GM18870 (cell line): ENCODE measurements around the gene AZIN2.
A peak's percentile ranks its signal among the peaks of the same experiment; 100 is the strongest.
"Not testable (repeated sequence)": the region's sequence is repeated elsewhere in the genome, so short reads cannot be mapped to it uniquely, and the experiment has no call there.

Source experiments
- ATAC-seq: cut with Tn5 transposase; IDR thresholded peaks from one replicate; pipeline ENCODE4 v1.9.1; 2021; ENCODE audit warnings: moderate library complexity; ENCODE audit not compliant: unreplicated experiment

The AZIN2 gene

DNA sequence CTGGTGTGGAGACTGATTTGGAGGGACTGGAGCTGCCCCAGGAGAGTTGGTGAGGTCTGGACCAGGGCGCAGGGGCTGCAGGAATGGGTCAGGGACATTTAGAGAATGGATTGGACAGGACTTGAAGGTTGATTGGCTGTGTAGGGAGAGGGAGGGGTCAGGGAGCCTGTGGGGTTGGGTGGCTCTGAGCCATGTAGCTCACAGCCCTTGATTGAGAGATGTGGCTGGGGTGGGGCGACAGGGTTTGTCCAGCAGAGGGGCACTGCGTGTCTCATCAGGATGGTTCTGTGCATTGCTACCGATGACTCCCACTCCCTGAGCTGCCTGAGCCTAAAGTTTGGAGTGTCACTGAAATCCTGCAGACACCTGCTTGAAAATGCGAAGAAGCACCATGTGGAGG lies 12.1 kb downstream of the AZIN2 start:
- no peak for ATAC-seq

- no peak for ATAC-seq
Measured at GRCh38 chr1:33094486-33094885, 13.5 kb downstream of the AZIN2 start.

DNA sequence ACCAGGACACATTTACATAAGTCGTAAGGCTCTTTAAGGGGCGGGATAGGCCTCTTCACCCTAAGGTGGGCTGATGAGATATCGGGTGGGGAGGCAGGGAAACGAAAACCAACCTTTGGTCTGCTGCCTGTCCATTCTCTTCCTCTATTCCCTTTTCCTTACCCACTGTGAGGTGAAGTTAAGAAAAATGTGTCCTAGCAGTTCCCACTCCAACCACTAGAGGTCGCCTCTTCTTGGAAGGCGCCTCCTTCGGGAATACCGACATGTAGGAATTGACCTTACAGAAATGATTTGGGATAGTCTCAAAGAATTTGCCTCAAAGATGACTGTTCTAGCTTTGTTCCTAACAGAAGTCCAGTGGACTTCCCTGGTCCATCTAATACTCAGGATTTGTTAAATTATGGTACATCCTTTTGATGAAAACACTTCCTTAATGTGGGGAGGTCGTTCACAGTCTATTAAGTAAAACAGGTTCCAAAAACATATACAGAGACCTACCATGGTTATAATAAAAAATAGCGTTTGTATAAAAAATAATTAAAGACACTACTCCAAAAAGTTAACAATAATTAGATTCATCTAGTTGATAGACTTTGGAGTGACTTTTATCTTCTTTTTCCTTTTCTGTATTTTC lies 14.1 kb downstream of the AZIN2 start:
- ATAC-seq = no peak

DNA sequence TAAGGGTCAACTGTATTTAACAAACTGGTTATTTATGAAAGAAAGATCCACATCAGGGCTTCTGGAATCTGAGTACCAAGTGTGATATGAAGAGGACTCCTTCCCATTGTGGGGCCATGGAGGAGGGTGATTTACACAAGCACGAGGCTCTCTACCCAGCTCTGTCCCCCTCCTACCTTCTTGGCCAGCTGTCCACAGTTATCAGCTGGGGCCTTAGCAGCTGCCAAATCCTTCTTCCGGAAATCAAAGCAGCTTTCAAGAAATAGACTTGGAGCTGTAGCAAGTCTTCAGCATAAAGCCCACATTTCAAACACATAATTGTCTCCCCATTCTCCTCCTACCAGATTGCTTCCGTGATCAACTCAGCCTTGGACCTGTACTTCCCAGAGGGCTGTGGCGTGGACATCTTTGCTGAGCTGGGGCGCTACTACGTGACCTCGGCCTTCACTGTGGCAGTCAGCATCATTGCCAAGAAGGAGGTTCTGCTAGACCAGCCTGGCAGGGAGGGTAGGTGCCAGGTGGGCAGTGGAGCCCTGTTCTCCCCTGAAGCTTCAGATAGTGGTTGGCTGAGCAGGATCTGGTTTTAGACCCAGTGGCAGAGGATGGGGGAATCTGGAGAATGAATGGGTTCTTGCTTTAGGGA lies 15.5 kb downstream of the AZIN2 start:
- no peak for ATAC-seq

DNA sequence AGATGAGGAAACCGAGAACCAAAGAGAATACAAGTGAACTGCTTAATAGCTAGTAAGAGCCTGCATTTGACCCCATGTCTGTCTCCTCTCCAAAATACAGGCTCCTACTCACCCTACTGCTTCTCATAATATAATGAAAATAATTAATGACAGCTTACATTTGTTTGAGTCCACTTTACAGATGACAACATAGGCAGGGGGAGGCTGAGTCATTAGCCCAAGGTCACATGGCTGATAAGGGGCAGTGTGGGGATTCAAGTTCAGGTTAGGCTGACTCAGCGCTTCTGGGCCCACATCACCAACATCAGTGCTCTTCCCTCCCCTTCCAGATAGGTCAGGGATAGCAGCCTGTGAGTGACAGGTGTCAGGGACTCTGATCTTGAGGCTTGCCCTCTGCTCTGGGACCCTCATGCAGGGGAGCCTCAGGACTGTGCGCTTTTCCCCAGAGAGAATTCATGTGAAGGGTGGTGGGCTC lies 16.2 kb downstream of the AZIN2 start:
- ATAC-seq = no peak

- no peak for ATAC-seq
Measured at GRCh38 chr1:33097762-33098161, 16.8 kb downstream of the AZIN2 start.

DNA sequence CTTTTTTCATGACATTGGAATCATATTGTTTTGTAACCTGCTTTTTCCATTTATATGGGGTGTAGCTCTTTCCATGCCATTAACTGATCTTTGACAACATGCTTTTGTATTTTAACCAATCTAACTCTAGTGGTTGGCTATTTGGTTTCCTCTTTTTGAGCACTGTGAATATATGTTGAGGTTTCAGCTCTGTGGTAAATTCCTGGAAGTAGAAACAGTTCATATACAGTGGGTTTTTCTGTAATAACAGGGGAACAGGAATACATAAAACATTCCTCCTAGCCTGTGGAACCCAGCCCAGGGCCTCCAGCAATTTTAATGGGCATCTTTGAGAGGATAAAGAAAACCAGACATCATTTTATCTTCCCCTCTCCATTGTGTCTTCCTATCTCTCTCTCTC lies 17.4 kb downstream of the AZIN2 start:
- ATAC-seq = no peak

- peak; percentile 52 for ATAC-seq
Measured at GRCh38 chr1:33099290-33100118, 18.6 kb downstream of the AZIN2 start.

- not testable (repeated sequence) for ATAC-seq
Measured at GRCh38 chr1:33100119-33100415, 19.1 kb downstream of the AZIN2 start.

DNA sequence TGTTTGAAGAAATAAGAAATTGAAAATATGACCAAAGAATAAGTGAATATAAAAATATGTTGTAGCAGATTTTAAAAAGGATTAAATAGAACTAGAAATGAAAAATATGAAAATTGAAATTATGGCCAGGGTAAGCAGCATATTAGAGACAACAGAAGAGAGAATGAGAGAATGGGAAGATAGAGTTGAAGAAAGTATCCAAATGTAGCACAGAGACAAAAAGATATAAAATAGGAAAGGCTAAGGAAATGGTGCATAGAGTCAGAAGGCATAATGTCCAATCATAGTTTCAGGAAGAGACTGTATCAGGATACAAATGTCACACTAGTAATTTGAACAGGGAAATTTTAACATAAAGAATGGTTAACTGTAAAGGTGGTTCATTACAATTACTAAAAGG lies 29.5 kb downstream of the AZIN2 start:
- no peak for ATAC-seq

DNA sequence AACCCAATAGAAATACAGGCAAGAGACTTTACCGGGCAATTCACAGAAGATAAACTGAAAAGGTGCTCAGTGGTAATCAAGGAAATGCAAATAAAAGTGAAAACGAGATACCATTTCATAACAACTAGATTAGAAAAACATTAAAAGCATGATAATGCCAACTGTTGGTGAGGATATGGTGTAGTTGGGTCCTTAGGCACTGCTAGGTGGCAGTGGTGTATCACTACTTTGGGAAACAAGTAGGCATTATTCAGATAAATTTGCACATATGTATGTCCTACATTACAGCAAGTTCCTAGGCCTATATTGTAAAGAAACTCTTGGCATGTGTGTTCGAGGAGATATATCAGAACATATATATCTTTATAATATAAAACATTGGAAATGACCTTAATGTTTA lies 31.0 kb downstream of the AZIN2 start:
- ATAC-seq = no peak

DNA sequence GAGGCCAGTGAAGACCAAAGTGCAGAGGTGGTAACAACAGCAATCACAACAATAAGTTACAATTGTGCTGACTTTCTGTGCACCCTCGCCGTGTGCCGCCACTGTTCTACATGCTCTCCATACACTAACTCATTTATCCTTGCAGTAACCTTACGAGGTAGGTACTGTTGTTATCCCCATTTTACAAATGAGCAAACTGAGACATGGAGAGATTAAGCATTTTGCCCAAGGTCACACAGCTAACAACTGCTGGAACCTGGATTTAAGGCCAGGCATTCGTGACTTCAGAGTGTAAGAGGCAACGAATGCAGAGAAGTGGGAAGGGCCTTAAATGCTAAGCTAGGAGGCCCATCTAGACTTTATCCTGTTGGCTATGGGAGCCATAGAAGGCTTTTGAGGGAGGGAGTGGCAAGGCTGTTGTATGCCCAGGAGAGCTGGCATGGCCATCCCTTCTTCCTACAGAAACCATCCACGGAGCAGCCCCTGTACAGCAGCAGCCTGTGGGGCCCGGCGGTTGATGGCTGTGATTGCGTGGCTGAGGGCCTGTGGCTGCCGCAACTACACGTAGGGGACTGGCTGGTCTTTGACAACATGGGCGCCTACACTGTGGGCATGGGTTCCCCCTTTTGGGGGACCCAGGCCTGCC lies 36.6 kb downstream of the AZIN2 start:
- ATAC-seq = no peak

DNA sequence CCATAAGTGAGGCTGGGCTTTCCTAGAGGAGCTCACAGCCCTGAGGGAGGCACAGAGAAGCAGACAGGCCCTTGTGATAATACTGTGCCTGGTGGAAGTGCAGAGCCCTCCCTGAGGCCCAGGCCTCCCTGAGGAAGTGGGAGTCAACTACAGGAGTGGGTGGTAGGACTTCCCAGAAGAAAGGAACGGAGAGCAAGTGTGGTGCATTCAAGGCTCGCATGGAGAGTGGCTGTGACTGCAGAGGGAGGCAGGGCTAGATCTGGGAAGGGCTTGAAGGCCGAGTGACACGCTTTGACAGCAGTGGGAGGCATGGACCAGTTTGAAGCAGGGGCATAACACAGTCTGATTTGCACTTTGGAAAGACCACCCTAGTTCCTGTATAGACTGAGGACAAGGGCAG lies 37.3 kb downstream of the AZIN2 start:
- ATAC-seq = no peak

- ATAC-seq = no peak
Measured at GRCh38 chr1:33119050-33119449, 38.1 kb downstream of the AZIN2 start.

GRCh38 chr1:33119532-33120217 lies 38.7 kb downstream of the AZIN2 start:
- ATAC-seq = no peak

DNA sequence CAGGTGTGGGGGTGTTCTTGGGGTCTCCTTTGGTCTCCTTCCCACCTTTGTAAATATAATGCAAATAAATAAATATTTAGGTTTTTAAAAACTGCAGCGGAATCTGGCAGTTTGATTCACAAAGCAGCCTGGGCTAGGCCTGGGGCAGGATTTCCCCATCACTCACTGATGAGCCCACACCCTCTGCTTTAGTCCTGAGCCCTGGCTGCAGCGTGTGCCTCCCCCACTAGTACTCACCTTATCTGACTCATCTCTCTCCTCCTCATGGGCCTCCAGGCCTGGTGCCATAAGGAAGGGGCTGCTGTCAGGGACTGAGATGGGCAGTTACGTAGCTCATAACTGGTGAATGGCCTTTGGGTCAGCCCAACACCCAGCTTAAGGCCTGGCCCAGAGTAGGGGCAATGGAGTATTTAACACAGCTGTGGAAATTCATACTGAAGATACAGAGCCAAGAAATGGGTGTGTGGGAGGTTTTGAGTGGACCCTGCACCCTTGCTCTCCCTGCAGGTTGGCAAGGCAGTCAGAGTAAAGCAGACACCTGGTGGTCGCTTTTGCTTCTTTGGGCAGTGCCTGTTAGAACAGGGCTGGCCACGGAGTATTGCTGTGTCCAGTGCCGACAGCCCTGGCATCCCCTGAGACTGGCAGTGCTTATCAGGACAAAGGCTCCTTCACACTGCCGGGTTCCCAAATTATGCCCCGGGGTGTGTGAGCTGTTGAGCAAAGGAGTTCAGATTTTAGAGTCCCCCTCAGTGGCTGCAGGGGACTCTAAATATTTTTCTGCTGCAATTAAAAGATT lies 39.7 kb downstream of the AZIN2 start:
- ATAC-seq = no peak

- ATAC-seq = no peak
Measured at GRCh38 chr1:33121728-33122127, 40.8 kb downstream of the AZIN2 start.

GRCh38 chr1:33122483-33123178 lies 41.7 kb downstream of the AZIN2 start:
- no peak for ATAC-seq

DNA sequence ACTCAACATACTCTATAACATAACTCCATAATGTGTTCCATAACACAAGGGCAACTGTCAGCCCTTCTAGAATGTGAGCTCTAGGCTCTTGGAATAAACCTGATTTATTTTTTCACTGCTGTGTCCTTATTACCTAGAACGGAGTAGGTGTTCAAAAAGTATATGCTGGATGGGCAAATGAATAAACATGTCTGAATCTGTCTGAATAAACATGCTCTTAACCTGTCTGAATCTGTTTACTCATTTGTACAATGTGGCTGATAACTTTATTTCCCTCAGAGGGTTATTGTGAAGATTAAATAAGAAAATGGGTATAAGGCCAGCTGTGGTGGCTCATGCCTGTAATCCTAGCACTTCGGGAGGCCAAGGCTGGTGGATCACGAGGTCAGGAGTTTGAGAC lies 42.3 kb downstream of the AZIN2 start:
- no peak for ATAC-seq

GRCh38 chr1:33124647-33125046 lies 43.7 kb downstream of the AZIN2 start:
- ATAC-seq = not testable (repeated sequence)
